ENCODE results near the gene SLC46A3.

- TF ChIP-seq CTCF (IDR thresholded peaks at IDR 0.05) (no peak), POLR2AphosphoS5 (IDR thresholded peaks at IDR 0.05) (no peak), EP300 (IDR thresholded peaks at IDR 0.05) (no peak)
Measured at GRCh38 chr13:28697441-28697840, 21.3 kb downstream of the SLC46A3 start.

Measured in esophagus muscularis mucosa (tissue), 4 donors.